K562 (cell line): Measurements from ENCODE around the gene PRSS8. TPM values are rescaled to one million over a fixed set of nuclear protein-coding genes. Genes with fewer than 3 reads are reported as not detected.
A peak's percentile ranks its signal among the peaks of the same experiment; 100 is the strongest.

Experiments used
- ATAC-seq: fragments of 200-7000 bp; cut with Tn5 transposase; 3 replicates; pipeline ENCODE4 v1.9.1; 2020; ENCODE audit warnings: moderate library complexity
- BruUV-seq: library from RNA; stranded (reverse); fragments of 400-500 nt; replicated peaks from 2 replicates; lab custom pipeline; 2021; lab: Mats Ljungman, UMichigan
- CTCF ChIA-PET: fragments of 300-600 bp; formaldehyde crosslinking; extraction: SDS; loops from one replicate; lab custom pipeline; 2021; ENCODE audit warnings: low intra/inter-chr PET ratio; lab: Yijun Ruan, JAX
- POLR2A ChIA-PET: fragments of 300-600, 350-650 bp; sonication (Branson Sonifier 250); formaldehyde crosslinking; extraction: SDS; loops from one replicate; lab custom pipeline; 2021; ENCODE audit warnings: antibody characterized with exemption, inconsistent platforms; lab: Yijun Ruan, JAX
- DNase-seq, 4 experiments: peaks; one replicate each; pipeline versions ENCODE4 v3.0.0 to v3.0.0-alpha.2; 2011 to 2018; ENCODE audit warnings: low spot score in 3 of 4, mixed read lengths in 3 of 4; ENCODE audit errors: extremely low read depth in 1 of 4
- FAIRE-seq: peaks from 2 replicates; lab custom pipeline; 2011; peaks lifted over from hg19 to GRCh38; lab: Jason Lieb, UNC
- H2AFZ ChIP-seq: 2 replicates; pipeline ENCODE4 v1.6.0; 2011; ENCODE audit warnings: low read depth, low read length, control low read depth, inconsistent platforms
- H3K27ac ChIP-seq: fragments of 200-600 bp; 3 replicates; pipeline ENCODE4 v1.8.0; 2011; ENCODE audit warnings: low read depth, mild to moderate bottlenecking, control low read depth, inconsistent platforms, low read length, moderate library complexity, mixed read lengths; ENCODE audit errors: extremely low read depth
- H3K27me3 ChIP-seq, 2 experiments: fragments of 300-600 bp in 1 of 2; 2 replicates in 1 of 2; 3 replicates in 1 of 2; pipeline versions ENCODE4 v1.6.0 to v1.8.0; 2011; ENCODE audit warnings: inconsistent platforms in 2 of 2, low read length in 2 of 2, mild to moderate bottlenecking in 1 of 2, mixed read lengths in 1 of 2, moderate library complexity in 1 of 2; ENCODE audit not compliant: control insufficient read depth in 2 of 2, insufficient read depth in 2 of 2
- H3K36me3 ChIP-seq: fragments of 300-600 bp; 3 replicates; pipeline ENCODE4 v1.8.0; 2011; ENCODE audit warnings: mild to moderate bottlenecking, low read length, inconsistent platforms; ENCODE audit not compliant: control insufficient read depth, insufficient read depth
- H3K4me1 ChIP-seq, 2 experiments: fragments of 200-600 bp in 1 of 2; replicated peaks in 1 of 2; 2 replicates in 1 of 2; 3 replicates in 1 of 2; pipeline versions ENCODE4 v1.5.1 to v1.8.0; 2011; ENCODE audit warnings: inconsistent platforms in 2 of 2, low read length in 2 of 2, mild to moderate bottlenecking in 1 of 2, mixed read lengths in 1 of 2, moderate library complexity in 1 of 2; ENCODE audit not compliant: control insufficient read depth in 2 of 2, insufficient read depth in 2 of 2
- H3K4me2 ChIP-seq: 2 replicates; pipeline ENCODE4 v1.6.1; 2011; ENCODE audit warnings: low read length, control low read depth, inconsistent platforms, mixed read lengths; ENCODE audit not compliant: insufficient read depth
- H3K4me3 ChIP-seq: fragments of 200-600 bp; sonication (generic), shearing (Covaris generic); 2 replicates; pipeline ENCODE4 v1.5.1; 2016; ENCODE audit warnings: control low read depth, inconsistent platforms
- H3K79me2 ChIP-seq: fragments of 200-600 bp; 3 replicates; pipeline ENCODE4 v1.8.0; 2011; ENCODE audit warnings: low read length, inconsistent platforms; ENCODE audit not compliant: control insufficient read depth, insufficient read depth
- H3K9ac ChIP-seq, 2 experiments: 2 replicates each; pipeline versions ENCODE4 v1.6.0 to v1.6.1; 2011; ENCODE audit warnings: low read depth in 2 of 2, low read length in 2 of 2, control low read depth in 1 of 2, inconsistent platforms in 1 of 2, mild to moderate bottlenecking in 1 of 2, mixed read lengths in 1 of 2; ENCODE audit not compliant: insufficient read depth in 1 of 2
- H3K9me1 ChIP-seq: one replicate; pipeline ENCODE4 v1.6.0; 2011; ENCODE audit warnings: inconsistent platforms, mild to moderate bottlenecking, low read length, moderate library complexity; ENCODE audit not compliant: control insufficient read depth, insufficient read depth
- H3K9me3 ChIP-seq: replicated peaks from 2 replicates; pipeline ENCODE4 v1.5.1; 2011; ENCODE audit warnings: low read depth, low read length, inconsistent platforms; ENCODE audit not compliant: control insufficient read depth, insufficient read depth
- H4K20me1 ChIP-seq: replicated peaks from 2 replicates; pipeline ENCODE4 v1.6.1; 2011; ENCODE audit warnings: low read length, inconsistent platforms, mixed read lengths; ENCODE audit not compliant: control insufficient read depth, insufficient read depth
- BRF2 ChIP-seq: IDR thresholded peaks from 3 replicates; pipeline ENCODE4 v1.6.1; 2011; ENCODE audit warnings: borderline replicate concordance, mild to moderate bottlenecking; ENCODE audit not compliant: insufficient read length, insufficient read depth
- UBTF ChIP-seq, 2 experiments: IDR thresholded peaks; 2 replicates each; pipeline ENCODE4 v1.6.1; 2012; ENCODE audit warnings: improper control_type of control experiment in 2 of 2, low read depth in 2 of 2, low read length in 2 of 2, borderline replicate concordance in 1 of 2
- ZBTB49 ChIP-seq: sonication (generic); formaldehyde crosslinking; IDR thresholded peaks from 2 replicates; pipeline ENCODE4 v1.8.0; 2022; ENCODE audit warnings: missing genetic modification reagents, mild to moderate bottlenecking, borderline replicate concordance
- ZKSCAN1 ChIP-seq: fragments of 150-350 bp; IDR thresholded peaks from 2 replicates; pipeline ENCODE4 v1.6.1; 2016; ENCODE audit warnings: low read depth, low read length
- WGBS: fragments of 100-300 bp; shearing (Covaris generic); methylation state at CpG from one replicate; pipeline ENCODE4 v1.1.6; 2016; ENCODE audit warnings: low coverage, mixed read lengths; ENCODE audit not compliant: insufficient coverage; ENCODE audit errors: missing lambda C conversion rate; 5-methylcytosine and 5-hydroxymethylcytosine counted together
- in situ Hi-C: fragments of 300-500 bp; cut with MboI; formaldehyde crosslinking; loops from 4 replicates; pipeline ENCODE4 v1.15.0; 2018; ENCODE audit warnings: inconsistent platforms, mixed read lengths
- intact Hi-C: fragments of 100-400 bp; cut with micrococcal nuclease; formaldehyde crosslinking; loops from 2 replicates; pipeline ENCODE4 v1.14.2; 2022
- polyA plus RNA-seq, 8 experiments: library from polyadenylated mRNA; depleted of rRNA in 4 of 8; stranded (reverse) in 5 of 8; unstranded in 3 of 8; fragments of >200 nt; fragmentation: Nextera tagmentation in 2 of 8; fragmentation: Illumina TruSeq in 1 of 8; extraction: Ambion mirVana in 2 of 8; extraction: Trizol in 1 of 8; gene quantifications; 2 replicates each; pipeline versions ENCODE4 v1.2.1 to v1.2.3, GENCODE V29; 2011 to 2014; ENCODE audit warnings: inconsistent platforms in 1 of 8, missing spikeins in 1 of 8
- total RNA-seq, 7 experiments: library from RNA; depleted of rRNA in 6 of 7; stranded (reverse); fragments of >200 nt in 6 of 7; fragmentation: Illumina TruSeq in 2 of 7; extraction: Trizol in 2 of 7; gene quantifications; 2 replicates each; pipeline versions ENCODE4 v1.2.1 to v1.2.3, GENCODE V29; 2011 to 2021; ENCODE audit warnings: low replicate concordance in 1 of 7

PRSS8 gene
- total and polyA plus RNA-seq, 9 of the 15 experiments (the other 6 are each of a cell fraction or from before 2014, with no cell fraction given) = 0.25 to 3.9 (median 1.3) TPM; not detected in 1

GRCh38 chr16:31142109-31143010 lies 6.8 kb upstream of the PRSS8 start:
- Histone ChIP-seq H2AFZ (peak overlapping the region; percentile 92), H4K20me1 (no peaks in the 10 kb centered on the region; the same call in 1 of the 2 replicates), H3K79me2 (no peaks in the 10 kb centered on the region), H3K4me1 (peaks cover 14 to 43% of the 10 kb centered on the region in 2 experiments), H3K4me2 (peak overlapping the region; percentile 72), H3K27ac (peak overlapping the region; percentile 67), H3K9me1 (no peaks in the 10 kb centered on the region), H3K9me3 (no peaks in the 10 kb centered on the region), H3K4me3 (peak overlapping the region; percentile 28), H3K36me3 (no peaks in the 10 kb centered on the region), H3K27me3 (peaks cover 13 to 19% of the 10 kb centered on the region in 2 experiments; a peak in 4 of 5 replicates), H3K9ac (peak overlapping the region; percentile 70 to 92)
- intact Hi-C loops (loop anchor here (1.0 to 10.0 kb wide), 5 partner anchors 26 to 158 kb away; partner anchors contain the start of genes BCKDK, HSD3B7, KAT8 and VKORC1), in situ Hi-C loops (no loop called here)
- ChIA-PET CTCF (no interaction called here), POLR2A (interaction anchor here (0.6 to 3.4 kb wide), 17 partner anchors 10 to 157 kb away, joined by 3 to 39 read pairs (median 3); partner anchors contain the start of genes FUS, KAT8, VKORC1 and ZNF646)
- no TSS peak for BruUV-seq
- peak; percentile 85 for FAIRE-seq
- WGBS = 21% methylated on average over 70 of the region's 89 CpGs
- DNase-seq = peak; percentile 99 to 100 (median 100)
- ATAC-seq = peak; percentile 97
- TF ChIP-seq ZKSCAN1 = peak; percentile 71
- TF ChIP-seq UBTF (IDR thresholded peaks at IDR 0.05; ENCODE audit: borderline replicate concordance in 1 of 2, low read depth in 2 of 2, low read length in 2 of 2) = 0 out of 4 replicates have a peak, but pooled peaks of 1 of the 2 experiments have one; percentile 35
- TF ChIP-seq BRF2 = no peak
- no peak for TF ChIP-seq ZBTB49 (CRISPR knock-in tag)
